HFFc6 (cell line): Measurements from ENCODE around the gene ENTHD1. TPM values are rescaled to one million over a fixed set of nuclear protein-coding genes. Genes with fewer than 3 reads are reported as not detected.
"Not testable (repeated sequence)": the region's sequence is repeated elsewhere in the genome, so short reads cannot be mapped to it uniquely, and the experiment has no call there.

Experiments
- DNase-seq: peaks from one replicate; pipeline ENCODE4 v3.0.0-alpha.2; 2018
- H3K27ac Mint-ChIP-seq: 2 replicates; pipeline ENCODE4 v1.8.0; 2020; ENCODE audit warnings: mild to moderate bottlenecking, mixed read lengths
- H3K27me3 Mint-ChIP-seq: 2 replicates; pipeline ENCODE4 v1.8.0; 2021; ENCODE audit warnings: mild to moderate bottlenecking, moderate library complexity, mixed read lengths; ENCODE audit not compliant: insufficient read depth
- H3K36me3 Mint-ChIP-seq: 2 replicates; pipeline ENCODE4 v1.8.0; 2021; ENCODE audit warnings: low read depth, mixed read lengths
- H3K4me1 Mint-ChIP-seq: 2 replicates; pipeline ENCODE4 v1.8.0; 2020; ENCODE audit warnings: low read depth, mixed read lengths
- H3K4me3 Mint-ChIP-seq: 2 replicates; pipeline ENCODE4 v1.8.0; 2020; ENCODE audit warnings: mild to moderate bottlenecking, moderate library complexity, mixed read lengths
- H3K9me3 Mint-ChIP-seq: 2 replicates; pipeline ENCODE4 v1.8.0; 2020; ENCODE audit warnings: mild to moderate bottlenecking, mixed read lengths
- total RNA-seq, 6 experiments: library from RNA; stranded (reverse); fragmentation: NEBNext Ultra II Directional; extraction: Animal tissue kit (Norgen Biotek cat#: 25700); gene quantifications; 2 replicates in 1 of 6; 3 replicates in 5 of 6; pipeline ENCODE4 v1.2.3, GENCODE V29; 2021
- TF ChIP-seq, protein P1 (sequence below): fragments of 200-600 bp; sonication (generic); IDR thresholded peaks from 2 replicates; pipeline ENCODE4 v1.5.0; 2021; ENCODE audit warnings: antibody characterized with exemption, mild to moderate bottlenecking

Gene ENTHD1
- total RNA-seq, 6 experiments from 2014 or later = not detected

DNA sequence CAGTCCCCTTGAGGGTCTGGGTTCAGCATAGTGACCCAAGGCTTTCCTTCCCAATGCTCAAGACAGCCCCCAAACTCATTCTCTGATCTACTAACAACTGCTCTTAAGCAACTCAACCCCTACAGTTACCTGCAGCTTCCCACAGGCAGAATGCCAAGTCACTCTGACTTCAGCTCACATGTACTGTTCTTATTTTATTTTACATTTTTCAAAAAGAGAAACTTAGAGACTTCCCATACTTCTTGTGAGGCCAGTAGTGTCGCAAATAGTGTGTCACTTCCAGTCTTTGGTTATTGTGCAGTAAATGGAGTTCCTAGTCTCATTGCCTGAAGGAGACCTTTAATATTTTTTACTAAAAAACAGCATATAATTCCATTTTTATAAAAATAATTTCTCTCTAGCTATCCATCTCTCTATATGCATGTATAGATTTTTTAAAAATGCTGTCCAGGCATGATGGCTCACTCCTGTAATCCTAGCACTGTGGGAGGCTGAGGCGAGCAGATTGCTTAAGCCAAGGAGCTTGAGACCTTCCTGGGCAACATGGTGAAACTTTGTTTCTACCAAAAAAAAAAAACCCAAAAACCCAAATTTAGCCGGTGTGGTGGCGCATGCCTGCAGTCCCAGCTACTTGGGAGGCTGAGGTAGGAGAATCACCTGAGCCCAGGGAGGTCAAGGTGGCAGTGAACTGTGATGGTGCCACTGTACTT lies 41.8 kb downstream of the ENTHD1 start:
- H3K27me3 Mint-ChIP-seq = peaks cover 9% of the 10 kb centered on the region; the same call in 1 of the 2 replicates
- H3K9me3 Mint-ChIP-seq = no peaks in the 10 kb centered on the region
- no peaks in the 10 kb centered on the region for H3K4me1 Mint-ChIP-seq
- TF ChIP-seq, protein P1, sequence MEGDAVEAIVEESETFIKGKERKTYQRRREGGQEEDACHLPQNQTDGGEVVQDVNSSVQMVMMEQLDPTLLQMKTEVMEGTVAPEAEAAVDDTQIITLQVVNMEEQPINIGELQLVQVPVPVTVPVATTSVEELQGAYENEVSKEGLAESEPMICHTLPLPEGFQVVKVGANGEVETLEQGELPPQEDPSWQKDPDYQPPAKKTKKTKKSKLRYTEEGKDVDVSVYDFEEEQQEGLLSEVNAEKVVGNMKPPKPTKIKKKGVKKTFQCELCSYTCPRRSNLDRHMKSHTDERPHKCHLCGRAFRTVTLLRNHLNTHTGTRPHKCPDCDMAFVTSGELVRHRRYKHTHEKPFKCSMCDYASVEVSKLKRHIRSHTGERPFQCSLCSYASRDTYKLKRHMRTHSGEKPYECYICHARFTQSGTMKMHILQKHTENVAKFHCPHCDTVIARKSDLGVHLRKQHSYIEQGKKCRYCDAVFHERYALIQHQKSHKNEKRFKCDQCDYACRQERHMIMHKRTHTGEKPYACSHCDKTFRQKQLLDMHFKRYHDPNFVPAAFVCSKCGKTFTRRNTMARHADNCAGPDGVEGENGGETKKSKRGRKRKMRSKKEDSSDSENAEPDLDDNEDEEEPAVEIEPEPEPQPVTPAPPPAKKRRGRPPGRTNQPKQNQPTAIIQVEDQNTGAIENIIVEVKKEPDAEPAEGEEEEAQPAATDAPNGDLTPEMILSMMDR = no peak
- no peak overlapping the region for H3K4me3 Mint-ChIP-seq
- DNase-seq = no peak
- no peaks in the 10 kb centered on the region for H3K36me3 Mint-ChIP-seq
- H3K27ac Mint-ChIP-seq = no peak overlapping the region

DNA sequence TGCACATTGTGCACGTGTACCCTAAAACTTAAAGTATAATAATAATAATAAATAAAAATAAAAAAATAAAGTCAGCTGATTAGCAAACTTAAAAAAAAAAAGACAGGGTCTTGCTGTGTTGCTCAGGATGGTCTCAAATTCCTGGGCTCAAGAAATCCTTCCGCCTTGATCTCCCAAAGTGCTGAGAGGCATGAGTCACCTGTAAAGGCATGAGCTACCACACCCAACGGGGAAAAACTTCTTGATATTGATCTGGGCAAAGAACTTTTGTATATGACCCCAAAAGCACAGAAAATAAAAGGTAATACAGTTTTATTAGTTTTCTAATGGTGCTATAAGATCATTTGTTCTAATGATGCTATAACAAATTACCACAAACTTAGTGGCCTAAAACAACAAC lies 46.1 kb downstream of the ENTHD1 start:
- Mint-ChIP-seq H3K27me3 (peaks cover 17% of the 10 kb centered on the region), H3K4me1 (no peaks in the 10 kb centered on the region), H3K27ac (no peak overlapping the region), H3K4me3 (no peak overlapping the region), H3K9me3 (no peaks in the 10 kb centered on the region), H3K36me3 (no peaks in the 10 kb centered on the region)
- TF ChIP-seq, protein P1 = no peak
- no peak for DNase-seq

DNA sequence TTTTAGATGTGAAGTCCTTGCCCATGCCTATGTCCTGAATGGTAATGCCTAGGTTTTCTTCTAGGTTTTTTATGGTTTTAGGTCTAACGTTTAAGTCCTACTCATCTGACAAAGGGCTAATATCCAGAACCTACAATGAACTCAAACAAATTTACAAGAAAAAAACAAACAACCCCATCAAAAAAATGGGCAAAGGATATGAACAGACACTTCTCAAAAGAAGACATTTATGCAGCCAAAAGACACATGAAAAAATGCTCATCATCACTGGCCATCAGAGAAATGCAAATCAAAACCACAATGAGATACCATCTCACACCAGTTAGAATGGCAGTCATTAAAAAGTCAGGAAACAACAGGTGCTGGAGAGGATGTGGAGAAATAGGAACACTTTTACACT lies 47.0 kb downstream of the ENTHD1 start:
- not testable (repeated sequence) for H3K4me1 Mint-ChIP-seq, H3K4me3 Mint-ChIP-seq, H3K36me3 Mint-ChIP-seq, H3K27ac Mint-ChIP-seq, DNase-seq, H3K9me3 Mint-ChIP-seq
- peaks cover 17% of the 10 kb centered on the region for H3K27me3 Mint-ChIP-seq

DNA sequence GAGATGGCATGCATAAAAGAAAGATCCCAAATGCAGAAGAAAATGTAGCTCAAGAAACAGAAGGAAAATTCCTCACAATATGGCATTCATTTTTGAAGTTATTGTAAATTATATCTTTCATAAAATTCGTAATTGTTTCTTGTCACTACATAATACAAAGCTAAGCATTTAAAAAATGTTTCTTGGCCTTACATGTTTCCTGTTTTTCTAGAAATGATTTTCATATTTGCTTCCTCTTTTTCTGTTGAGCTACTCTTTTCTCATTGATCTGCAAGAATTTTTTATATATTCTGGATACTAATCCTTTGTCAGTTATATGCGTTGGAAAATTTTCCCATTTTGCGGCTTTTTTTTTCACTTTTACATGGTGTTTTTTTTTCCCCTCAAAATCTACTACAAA lies 48.0 kb downstream of the ENTHD1 start:
- TF ChIP-seq, protein P1 = no peak
- Mint-ChIP-seq H3K4me1 (no peaks in the 10 kb centered on the region), H3K27ac (no peak overlapping the region), H3K9me3 (no peaks in the 10 kb centered on the region), H3K27me3 (peaks cover 17% of the 10 kb centered on the region), H3K36me3 (no peaks in the 10 kb centered on the region), H3K4me3 (no peak overlapping the region)
- DNase-seq = no peak

DNA sequence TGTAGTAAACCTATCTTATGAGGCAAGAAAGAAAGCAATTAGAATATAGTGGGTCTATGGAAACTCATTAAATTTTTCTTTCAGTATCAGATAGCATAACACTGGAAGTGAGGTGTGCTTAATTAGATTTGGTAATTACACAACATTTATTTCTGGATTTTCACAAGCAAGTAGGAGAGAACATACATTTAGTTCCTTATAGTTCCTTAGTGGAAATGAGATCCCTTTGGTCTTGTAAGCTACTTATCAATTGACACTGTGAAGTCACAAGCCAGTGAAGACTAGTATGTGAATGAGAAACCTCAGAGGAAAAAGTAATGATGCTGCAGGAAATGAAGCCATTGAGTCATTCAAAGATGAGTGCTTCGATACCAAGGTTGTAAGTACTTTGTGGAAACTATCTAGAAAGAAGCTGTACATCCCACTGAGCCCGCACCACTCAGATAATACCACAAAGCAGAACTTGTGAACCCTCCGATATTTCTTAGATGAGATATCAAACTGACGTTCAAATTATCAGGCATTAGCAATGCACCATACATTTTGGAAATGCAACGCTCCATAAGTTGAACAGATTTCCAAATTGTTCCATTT lies 53.5 kb downstream of the ENTHD1 start:
- TF ChIP-seq, protein P1 = no peak
- no peak for DNase-seq
- no peak overlapping the region for H3K4me3 Mint-ChIP-seq
- no peaks in the 10 kb centered on the region for H3K4me1 Mint-ChIP-seq
- H3K27ac Mint-ChIP-seq = no peak overlapping the region
- no peaks in the 10 kb centered on the region for H3K9me3 Mint-ChIP-seq
- H3K36me3 Mint-ChIP-seq = no peaks in the 10 kb centered on the region
- peaks cover 9% of the 10 kb centered on the region for H3K27me3 Mint-ChIP-seq

DNA sequence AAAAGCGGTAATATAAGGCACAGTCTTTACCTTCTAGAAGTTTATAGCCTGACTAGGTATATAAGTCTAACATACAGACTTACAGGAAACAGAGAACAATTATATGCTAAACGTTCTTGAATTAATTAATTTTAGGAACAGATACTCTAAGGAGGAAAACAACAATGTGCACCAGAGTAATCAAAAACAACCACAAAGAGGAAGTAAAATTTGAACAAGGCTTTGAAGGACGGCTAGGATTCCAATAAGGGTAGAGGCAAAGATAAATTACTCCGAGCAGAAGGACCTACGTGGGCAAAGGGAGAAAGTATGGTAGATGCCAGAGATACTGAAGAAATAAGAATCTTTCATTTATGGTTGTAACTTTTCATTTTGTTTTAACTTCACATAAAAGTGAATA lies 54.4 kb downstream of the ENTHD1 start:
- Mint-ChIP-seq H3K4me3 (no peak overlapping the region), H3K36me3 (no peaks in the 10 kb centered on the region), H3K27me3 (peaks cover 4% of the 10 kb centered on the region), H3K27ac (no peak overlapping the region), H3K4me1 (no peaks in the 10 kb centered on the region), H3K9me3 (no peaks in the 10 kb centered on the region)
- no peak for DNase-seq
- TF ChIP-seq, protein P1 = no peak
